HG03460 (cell line): Measurements from ENCODE around the gene ANKZF1.

Source experiments
- ATAC-seq: cut with Tn5 transposase; IDR thresholded peaks from one replicate; pipeline ENCODE4 v1.9.1; 2021; ENCODE audit not compliant: unreplicated experiment

Gene ANKZF1

GRCh38 chr2:219279916-219280516, 50.4 kb downstream of the ANKZF1 start:
- no peak for ATAC-seq

- ATAC-seq, result no peak
Observed at GRCh38 chr2:219280651-219281050, 51.0 kb downstream of the ANKZF1 start.

DNA sequence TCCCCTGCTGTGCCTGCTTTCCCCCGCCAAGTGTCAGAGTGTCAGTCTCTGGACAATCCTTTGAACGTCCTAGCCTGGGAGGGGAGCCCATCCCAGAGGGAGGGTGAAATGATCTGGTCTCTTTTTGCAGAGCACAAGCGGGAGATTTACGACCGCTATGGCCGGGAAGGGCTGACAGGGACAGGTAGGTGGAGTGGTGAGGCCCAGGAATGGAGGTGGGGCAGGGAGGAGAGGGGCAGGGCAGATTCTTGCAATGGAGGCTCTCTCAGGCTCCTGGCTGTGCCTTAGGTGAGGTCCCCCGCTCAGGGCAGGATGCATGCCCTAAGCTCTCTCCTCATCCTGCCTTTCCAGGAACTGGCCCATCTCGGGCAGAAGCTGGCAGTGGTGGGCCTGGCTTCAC, 52.0 kb downstream of the ANKZF1 start:
- ATAC-seq, result no peak

DNA sequence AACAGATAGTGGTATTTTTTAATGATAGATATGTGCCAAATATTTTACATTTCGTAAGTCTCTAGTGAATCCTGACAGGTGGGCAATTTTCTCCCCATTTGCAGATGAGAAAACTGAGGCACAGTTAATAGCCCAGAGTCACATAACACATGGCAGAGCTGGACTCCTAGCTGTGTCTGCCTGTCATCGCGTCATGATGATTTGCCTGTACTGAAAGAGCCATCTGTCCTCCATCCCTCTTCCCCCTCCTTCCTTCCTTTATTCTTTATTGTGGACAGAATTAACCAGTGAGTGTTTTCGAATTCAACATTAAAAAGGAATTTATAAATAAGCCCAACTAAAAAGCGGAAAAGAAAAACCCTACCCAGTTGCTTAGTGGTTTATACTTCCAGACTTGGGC, 52.8 kb downstream of the ANKZF1 start:
- ATAC-seq, result no peak

DNA sequence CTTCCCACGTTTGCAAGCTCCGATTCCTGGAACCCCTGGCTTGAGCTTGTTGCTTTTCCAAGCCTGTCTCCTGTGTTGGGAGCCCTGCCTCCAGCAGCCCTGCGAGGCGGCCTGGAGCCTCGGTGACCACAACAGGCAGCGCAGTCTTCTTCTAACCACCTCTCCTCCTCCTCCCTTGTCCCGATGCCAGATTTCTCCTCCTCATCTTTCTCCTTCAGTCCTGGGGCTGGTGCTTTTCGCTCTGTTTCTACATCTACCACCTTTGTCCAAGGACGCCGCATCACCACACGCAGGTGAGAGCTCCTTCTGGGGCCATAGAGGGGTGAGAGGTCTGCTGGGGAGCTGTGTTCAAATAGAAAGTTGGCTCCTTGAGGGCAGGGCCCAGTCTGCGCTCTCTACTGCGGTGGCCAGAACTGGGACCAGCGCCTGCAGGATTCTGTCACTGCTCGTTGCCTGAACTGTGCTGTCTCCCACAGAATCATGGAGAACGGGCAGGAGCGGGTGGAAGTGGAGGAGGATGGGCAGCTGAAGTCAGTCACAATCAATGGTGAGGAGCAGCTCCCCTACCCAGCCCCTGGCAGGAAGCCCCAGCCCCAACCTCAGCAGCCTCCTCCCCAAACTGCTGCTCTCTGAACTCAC, 53.5 kb downstream of the ANKZF1 start:
- no peak for ATAC-seq

DNA sequence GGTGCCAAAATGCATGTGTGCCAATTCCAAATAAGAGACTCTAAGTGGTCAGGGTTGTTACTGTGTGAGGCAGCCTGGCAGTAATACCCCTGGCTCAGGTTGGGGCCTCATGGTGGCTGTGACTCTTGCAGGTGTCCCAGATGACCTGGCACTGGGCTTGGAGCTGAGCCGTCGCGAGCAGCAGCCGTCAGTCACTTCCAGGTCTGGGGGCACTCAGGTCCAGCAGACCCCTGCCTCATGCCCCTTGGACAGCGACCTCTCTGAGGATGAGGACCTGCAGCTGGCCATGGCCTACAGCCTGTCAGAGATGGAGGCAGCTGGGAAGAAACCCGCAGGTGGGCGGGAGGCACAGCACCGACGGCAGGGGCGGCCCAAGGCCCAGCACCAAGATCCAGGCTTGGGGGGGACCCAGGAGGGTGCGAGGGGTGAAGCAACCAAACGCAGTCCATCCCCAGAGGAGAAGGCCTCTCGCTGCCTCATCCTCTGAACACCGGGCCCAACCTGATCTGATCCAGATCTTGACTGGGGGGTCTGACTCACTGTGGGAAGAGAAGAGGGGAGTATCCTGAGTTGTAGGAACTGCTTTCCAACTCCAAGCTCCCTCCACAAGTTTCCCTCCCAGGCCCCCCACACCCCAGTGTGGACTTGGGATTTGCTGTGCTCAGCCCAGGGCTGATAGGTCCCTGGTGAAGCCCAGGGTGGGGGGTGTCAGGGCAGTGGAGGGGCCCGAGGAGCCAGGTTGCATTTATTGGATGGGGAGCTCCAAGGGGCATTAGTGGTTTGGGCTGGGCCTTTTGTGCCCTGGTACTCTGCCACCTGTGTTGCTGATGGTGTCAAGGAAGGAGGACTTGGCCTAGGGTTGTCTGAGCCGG, 55.1 kb downstream of the ANKZF1 start:
- no peak for ATAC-seq

DNA sequence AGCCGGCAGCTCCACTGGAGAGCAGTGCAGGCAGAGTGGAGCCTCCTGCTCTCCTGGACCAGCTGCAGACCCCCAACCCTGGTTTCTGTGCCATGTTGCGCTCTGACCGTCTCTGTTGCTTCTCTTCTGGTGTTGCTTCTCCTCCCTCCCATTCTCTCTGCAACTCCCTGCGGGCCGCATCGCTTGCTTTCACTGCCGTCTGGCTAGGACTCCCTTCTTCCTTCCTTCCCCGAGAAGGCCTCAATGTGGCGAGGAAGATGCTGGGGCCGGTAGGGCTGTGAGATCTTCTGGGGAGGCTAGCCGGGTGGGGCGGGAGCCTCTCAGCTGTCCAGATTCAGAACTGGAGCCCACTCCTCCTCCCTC, 55.7 kb downstream of the ANKZF1 start:
- ATAC-seq, result no peak

- ATAC-seq, result no peak
Observed at GRCh38 chr2:219285894-219286425, 56.4 kb downstream of the ANKZF1 start.
